Colon (tissue), 2 donors: ENCODE results near the gene ARHGAP4.

Source experiments
- FAIRE-seq: peaks from 2 replicates; lab custom pipeline; 2012; peaks lifted over from hg19 to GRCh38; lab: Jason Lieb, UNC
- donor health status: control.
- donor health status: control.

The ARHGAP4 gene

DNA sequence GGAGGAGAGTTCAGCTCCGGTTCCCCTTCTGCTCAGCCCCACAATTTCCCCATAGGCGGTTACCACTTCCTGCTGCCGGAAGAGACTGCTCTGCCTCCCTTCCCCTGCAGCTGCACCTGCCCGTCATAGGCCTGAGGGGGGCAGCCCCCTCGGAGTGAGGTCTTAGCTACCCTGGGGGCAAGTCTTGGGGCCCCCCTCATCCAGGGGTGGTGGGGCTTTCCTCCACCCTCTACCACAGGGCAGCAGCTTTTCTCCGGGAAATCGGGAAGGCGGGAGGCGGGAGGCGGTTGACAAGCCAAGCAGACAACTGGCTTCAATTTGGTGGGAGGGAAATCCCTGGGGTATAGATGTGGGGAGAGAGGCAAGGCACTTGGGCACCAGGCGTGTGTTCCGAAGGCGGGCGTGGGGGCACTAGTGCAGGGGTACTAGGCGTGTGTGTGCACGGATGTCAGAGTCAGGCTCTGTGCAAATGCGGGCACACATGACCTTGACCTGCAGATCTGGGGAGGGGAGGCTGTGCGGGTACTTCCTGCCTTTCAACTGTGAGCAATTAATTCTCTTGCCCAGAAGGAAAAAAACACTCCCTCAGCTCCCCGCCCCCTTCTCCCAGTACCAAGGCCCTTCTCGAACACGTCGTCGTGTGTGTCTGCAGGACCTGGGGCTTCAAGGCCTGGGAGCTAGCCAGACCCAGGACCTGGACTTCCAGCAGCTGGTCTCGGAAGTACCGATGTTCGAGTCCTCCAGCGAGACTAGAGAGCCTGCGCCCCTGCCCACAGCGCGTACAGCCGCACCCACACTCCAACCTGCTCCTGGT is 1.0 kb upstream of the ARHGAP4 start:
- no peak for FAIRE-seq

DNA sequence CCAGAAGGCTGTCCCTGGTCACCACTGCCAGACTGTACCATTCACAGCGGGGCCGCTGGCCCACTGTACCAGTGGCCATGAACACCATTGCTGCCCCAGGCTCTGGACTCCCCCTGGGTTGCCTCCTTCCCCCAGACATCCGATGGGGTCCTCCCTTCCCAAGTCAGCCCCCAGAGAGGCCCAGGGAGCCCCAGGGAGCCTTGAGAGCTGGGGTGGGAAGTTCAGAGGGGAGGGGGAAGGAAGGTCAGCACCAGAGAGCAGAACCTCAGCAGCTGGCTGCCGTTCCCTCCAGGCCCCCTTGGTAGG is 441 bp upstream of the ARHGAP4 start:
- no peak for FAIRE-seq

DNA sequence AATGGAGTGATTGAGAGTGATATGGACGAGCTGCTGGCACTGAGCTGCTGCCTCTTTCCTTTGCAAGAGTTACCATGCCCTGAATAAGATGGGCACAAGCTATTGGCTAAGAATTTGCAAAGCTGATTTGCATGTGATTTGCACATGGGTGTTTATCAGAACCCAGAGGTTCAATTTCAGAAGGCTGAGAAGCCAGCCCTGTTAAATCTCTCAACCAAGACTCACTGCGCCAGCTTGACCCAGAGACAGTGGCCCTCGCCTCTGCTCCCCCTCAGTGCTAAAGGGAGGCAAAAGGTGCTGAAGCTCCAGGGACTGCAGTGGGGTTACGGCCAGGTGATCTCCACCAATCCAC is 701 bp downstream of the ARHGAP4 start:
- no peak for FAIRE-seq

DNA sequence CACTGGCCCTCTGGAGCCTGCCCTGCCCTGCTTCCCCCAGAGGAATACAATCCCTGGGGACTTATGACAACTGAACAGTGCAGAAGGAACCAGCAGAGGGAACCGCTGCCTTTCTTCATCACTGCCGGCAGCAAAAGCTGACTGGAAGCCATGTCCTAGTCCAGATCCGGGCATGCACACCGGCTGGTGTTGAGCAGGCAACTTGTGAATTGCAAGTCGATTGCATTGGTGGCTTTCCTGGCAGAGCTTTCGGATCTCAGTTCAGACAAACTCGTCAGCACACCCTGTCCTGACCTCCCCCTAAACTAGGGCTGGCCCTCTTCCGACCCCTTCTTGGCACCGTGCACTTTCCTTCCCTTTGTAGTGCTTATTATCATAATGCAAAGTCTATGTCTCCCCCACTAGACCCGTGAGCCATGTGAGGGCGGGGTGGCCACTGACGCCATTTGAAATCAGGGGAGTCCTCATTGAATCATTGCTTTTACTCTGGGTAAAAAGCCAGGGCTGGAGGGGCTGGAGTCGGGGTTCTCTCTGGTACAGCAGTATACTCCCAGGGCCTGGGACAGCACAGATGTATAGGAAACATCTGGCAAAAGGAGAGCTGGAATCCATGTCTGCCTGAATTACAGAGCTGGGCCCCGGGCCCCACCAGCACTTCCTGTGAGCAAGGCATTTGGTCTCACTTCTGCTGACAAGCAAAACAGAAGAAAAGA is 1.8 kb downstream of the ARHGAP4 start:
- FAIRE-seq, result no peak

DNA sequence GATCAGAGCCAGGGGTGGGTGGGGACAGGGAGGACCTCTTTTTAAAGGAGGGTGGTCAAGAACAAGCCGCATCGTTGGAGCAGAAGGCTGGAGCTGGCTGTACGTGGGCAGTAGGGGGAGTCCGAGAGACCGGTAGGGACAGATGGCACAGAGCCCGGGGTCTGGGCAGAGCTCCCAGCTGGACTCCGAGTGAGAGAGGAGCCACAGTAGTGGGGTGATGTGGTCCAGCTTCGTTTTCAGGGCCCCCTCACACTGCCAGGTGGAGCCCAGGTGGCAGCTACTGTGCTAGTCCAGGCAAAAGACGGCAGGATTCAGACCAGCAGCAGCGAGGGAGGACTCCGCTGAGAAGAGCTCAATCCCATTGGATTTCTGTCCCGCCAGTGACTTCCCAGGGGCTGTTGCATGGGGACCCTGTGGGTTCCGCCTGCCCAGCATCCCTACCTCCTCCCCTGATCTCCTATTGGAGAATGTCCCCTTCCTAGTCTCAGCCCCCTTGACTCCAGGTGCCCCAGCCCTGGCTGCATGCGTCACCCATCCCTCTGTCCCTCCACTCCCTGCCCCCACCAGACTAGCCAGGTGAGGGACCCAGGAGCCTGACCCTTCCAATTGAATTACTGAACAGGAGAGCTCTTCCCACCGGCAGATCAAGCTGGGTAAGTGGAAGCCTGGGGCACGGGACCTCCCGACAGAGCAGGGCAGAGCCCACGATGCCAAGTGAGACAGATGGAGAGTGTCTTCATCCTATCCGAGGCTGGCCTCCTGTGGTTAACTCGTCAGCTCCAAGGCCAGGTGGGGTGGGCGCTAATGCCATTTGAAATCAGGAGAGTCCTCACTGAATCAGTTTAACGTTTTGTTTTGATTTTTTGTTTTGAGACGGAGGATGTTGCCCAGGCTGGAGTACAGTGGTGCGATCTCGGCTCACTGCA is 2.9 kb downstream of the ARHGAP4 start:
- FAIRE-seq, result no peak

DNA sequence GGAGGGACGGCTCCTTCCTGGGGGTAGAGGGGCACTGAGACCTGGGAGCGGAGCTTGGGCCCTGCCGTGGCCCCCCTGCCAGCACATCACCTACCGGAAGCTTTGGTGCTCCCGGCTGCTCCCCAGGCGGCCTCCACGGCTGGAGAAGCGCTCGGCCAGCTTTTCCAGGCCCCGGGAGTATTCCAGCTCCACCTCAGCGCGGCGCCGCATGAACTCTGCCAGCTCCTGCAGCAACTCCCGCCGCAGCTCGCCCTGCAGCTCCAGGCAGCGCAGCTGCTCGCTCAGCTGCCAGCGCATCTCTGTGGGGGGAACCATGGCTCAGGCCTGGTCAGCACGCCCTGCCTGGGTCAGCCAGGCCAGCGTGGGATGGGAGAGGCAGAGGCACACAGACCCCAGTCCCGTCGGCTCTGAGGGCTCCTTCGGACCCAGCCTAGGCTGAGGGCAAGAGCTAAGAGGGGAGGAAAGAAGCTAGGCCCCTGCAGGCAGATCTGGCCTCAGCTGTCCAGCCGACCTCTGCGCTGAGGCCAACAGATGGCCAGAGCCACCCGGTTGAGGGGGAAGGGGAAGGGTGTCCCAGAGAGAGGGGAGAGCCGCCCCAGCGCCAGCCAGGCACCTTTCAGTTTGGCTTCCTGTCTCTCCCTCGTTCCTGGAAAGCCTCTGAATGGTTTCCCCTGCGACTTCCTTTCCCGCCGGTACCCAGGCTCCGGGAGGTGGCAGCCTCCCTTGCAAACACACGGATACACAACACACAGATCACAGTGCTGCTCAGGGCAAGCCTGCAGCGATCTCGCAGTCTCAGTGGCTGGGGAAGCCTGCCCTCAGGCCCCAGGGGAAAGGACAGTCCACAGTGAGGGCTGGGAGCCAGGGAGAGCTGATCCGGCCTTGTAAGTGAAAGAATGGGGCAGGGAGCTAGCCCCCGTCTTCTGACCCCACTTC is 4.3 kb downstream of the ARHGAP4 start:
- no peak for FAIRE-seq

DNA sequence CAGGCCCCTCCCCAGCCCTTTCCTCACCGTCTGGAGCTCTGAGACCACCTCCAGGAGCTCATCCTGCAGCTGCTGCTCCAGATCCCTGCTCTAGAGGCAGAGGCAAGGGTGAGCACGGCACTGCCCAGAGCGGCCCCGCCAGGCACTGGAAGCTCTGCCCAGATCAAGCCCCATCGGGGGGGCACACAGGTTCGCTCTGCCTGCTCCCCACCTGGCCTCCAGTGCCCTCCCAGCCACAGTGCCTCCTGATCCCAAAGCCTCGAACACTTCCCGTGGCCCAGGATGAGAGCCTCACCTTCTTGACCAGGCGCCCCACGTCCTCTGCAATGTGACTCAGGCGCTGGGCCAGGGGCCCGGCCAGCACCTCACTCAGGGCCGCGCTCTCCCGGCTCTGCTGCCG is 5.0 kb downstream of the ARHGAP4 start:
- FAIRE-seq, result no peak

DNA sequence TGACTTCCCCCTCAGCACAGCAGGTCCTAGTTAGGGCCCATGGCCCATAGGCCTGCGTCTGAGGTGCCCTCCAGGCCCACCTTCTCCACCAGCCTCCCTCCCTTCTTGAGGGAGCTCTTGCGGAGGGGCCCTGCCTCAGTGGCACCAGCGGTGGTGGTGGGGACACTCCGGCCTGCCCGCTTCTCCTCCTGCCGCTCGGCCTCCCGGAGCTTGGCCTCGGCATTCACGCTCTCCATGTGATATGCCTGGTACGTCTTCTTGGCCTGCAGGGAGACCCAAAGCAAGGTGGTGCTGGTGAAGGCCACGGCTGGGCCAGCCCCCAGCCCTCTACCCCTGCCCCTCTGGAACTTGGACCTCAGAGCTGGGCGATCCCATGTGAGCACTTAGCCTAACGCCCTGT is 5.5 kb downstream of the ARHGAP4 start:
- FAIRE-seq, result no peak

DNA sequence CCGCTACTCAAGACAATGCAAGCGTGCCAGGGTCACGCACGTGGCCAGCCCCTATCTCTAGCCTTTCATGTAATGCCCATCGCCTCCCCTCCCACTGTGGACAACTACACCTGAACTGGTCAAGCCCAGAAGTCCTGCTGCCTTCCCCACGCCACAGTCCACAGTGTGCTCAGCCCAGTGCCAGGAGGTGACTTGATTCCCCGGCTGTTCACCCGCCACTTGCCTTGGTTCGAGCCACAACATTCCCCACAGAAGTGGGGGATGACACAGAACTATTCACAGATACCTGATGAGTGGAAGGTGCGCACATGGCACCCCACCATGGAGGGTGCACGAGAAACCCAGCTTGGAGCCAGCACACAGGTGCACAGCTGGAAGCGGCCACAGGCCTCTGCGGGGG is 6.8 kb downstream of the ARHGAP4 start:
- no peak for FAIRE-seq

DNA sequence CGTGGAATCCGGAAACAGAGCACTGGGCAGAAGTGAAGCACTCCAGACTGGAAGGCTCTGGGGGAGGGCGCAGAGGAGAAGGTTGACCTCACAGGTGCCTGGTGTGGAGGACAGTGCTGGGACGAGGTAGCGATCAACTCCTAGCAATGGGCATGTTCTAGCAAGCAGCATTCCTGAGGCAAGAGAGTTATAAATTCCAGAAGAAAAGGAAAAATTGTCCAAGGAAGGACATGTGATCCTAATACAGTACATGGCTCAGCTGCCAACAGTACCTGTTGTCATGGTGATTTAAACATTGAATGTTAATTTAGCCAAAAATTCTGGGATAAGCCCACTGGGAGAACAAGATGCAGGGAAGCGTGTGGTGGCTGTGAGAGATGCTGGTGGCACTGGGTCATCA is 8.2 kb downstream of the ARHGAP4 start:
- FAIRE-seq, result no peak

DNA sequence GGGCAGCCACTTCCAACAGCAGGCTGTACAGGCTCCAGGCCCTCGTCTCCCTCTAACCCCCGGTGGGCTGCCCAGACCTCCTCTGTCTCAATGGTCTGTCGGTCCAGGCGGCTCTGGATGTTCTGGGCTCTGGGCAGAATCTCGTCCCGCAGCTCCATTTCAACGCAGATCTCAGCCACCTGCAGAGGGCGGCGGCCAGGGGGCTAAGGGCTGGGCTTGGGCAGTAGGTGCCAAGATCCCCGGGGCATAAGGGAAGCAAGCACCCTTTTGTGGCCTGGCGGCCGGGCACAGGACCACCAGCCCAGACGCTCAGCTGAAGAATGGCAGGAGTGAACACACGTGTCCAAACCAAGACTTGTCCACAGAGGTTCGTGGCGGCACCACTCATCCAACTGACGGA is 12.4 kb downstream of the ARHGAP4 start:
- no peak for FAIRE-seq

DNA sequence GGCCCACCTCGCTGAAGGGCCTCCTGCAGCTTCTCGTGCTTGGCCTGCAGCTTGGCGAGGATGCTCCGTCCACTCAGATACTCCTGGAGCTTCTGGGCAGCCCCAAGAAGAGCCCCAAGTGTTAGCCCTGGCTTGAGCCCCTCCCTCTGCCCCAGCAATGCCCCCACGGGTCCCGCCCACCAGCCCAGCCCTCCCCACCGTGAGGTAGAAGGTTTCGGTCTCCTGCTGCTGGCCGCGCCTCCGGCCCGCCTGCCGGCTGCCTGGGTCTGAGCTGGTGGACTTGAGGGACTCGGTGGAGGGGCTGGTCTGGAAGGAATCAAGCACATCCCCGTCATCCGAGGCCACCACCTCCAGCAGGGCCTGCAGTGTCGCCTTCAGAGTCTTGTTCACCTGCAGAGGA is 12.9 kb downstream of the ARHGAP4 start:
- FAIRE-seq, result no peak

DNA sequence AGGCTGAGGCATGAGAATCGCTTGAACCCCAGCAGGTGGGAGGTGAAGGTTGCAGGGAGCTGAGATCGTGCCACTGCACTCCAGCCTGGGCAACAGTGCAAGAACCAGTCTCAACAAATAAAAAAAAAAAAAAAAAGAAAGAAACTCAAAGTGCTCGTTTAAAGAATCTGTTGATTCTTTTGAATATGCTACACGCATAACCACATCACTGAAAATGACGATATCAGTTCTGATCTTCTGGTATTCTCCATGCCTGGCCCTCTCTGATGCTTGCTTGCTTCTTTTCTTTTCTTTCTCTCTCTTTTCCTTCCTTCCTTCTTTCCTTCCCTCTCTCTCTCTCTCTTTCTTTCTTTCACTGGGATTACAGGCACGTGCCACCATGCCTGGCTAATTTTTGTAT is 14.3 kb downstream of the ARHGAP4 start:
- no peak for FAIRE-seq

DNA sequence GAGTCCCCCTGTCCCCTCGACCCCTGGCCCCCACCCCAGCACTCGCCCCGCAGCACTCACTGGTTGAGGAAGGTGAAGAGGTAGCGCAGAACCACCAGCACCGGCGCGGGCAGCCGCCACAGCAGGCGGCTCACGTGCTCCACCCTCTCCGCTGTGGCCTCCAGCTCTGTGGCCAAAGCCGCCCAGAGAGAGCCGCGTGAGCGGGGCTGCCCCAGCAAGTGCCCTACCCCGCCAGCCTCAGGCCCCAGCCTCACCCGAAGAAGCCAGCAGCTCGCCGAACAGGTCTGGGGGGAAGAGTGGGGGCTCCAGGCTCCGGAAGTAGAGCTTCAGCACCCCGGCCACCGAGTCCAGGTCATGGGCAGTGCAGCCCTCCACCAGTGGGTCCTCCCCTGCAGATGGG is 15.6 kb downstream of the ARHGAP4 start:
- FAIRE-seq, result no peak

DNA sequence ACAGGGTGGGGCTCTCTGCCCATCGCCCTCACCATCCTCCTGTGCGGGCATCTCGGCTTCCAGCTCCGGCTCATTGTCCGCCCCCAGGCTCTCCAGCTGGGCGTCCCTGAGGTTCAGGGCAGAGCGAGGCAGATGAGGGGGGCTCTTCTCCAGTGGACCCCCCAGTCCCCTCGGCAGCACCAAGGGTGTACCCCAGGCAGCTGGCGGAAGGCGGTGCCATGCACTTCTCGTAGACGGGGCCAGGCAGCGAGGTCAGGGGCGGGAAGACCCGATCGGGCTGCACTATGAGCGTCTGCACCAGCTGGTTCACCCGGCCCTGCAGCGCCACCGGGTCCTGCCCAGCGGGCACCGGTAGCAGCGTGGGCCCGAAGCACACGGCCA is 16.1 kb downstream of the ARHGAP4 start:
- no peak for FAIRE-seq

DNA sequence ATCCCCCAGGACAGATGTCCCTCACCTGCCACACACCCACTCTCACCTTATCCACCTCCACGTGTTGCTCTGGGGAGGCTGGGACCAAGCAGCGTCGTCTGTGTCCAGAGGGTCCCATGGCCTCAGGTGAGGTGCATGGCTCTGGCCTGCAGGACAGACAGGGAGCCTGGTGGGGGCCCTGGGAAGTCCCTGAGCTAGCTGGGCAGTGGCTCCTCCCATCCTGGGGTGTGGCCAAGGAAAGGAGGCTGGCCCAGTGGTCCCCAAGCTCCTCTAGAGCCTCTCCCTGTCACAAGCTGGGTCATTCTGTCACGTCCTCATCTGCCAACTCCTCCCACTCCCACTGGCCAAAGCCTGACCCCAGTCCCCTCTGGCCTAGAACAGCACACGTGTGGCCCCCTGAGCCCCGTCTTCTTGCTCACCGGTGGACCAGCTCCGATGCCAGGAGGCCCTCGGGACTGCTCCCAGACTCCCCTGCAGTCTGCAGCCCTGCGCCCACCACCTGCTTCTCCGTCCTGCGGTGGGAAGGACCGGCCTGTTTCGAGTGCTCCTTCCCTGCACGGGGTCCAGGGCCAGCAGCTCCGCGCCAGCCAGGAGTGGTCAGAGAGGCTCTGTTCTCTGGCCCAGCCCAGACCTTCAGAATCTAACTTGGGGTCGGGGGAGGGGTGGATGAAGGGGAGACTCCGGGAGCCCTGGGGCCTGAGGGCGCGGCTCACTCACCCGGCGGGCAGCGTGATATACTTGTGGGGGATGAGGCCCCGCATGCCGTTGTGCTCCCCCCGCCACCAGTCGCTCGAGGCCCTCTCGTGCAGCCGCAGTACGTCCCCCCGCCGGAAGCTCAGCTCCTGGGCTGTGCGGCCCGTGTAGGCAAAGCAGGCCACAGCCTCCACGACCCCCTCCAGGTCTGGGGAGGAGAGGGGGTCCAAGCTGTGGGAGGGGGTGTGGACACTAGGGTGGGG is 16.8 kb downstream of the ARHGAP4 start:
- FAIRE-seq, result no peak

DNA sequence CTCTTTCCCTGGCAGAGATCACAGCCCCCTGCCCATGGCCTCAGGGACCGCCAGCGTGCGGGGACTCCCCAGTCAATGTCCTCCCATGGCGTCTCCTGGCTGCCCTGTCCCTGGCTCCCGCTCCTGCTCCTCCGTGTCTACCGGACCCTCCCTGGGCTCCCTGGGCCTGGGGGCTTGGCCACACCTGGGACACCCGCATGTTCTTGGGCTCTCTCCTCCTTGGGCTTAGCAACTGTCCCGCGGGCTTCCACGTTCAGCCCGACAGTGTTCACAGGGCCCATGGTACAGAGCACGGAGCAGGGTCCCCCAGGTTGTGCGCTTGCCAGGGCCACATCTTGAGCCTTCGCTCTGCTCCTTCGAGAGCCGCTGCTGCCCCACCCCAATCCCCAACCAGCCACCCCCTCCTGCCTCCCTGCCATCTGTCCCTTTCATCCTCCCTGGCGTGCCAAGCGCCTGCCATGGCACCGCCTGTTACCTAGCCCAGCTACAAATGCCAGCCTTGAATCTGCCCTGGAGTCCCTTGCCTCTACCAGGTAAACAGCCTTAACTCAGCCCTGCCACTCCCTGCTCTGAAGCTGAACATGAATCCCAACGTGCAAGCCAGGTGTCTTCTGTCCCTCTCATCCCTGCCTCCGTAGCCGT is 17.7 kb downstream of the ARHGAP4 start:
- no peak for FAIRE-seq

DNA sequence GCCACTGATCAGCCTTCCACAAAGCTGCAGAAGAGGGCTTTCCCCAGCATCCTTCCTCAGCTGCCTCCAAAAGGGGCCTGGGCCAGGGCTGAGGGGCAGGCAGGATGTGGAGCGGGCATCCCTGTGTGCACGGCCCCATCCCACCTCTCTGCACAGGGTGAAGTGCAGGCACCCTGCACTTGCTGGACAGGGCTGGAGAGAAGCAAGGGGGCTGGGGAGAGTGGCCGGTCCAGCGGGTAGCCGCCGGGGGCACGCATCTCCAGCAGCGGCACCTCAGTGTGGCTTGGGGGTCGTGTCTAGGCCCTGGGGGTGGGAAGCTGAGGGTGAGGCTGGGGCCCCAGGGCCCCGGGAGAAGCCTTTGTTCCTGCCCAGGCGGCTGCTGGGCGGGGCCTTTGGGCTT is 18.6 kb downstream of the ARHGAP4 start:
- no peak for FAIRE-seq

DNA sequence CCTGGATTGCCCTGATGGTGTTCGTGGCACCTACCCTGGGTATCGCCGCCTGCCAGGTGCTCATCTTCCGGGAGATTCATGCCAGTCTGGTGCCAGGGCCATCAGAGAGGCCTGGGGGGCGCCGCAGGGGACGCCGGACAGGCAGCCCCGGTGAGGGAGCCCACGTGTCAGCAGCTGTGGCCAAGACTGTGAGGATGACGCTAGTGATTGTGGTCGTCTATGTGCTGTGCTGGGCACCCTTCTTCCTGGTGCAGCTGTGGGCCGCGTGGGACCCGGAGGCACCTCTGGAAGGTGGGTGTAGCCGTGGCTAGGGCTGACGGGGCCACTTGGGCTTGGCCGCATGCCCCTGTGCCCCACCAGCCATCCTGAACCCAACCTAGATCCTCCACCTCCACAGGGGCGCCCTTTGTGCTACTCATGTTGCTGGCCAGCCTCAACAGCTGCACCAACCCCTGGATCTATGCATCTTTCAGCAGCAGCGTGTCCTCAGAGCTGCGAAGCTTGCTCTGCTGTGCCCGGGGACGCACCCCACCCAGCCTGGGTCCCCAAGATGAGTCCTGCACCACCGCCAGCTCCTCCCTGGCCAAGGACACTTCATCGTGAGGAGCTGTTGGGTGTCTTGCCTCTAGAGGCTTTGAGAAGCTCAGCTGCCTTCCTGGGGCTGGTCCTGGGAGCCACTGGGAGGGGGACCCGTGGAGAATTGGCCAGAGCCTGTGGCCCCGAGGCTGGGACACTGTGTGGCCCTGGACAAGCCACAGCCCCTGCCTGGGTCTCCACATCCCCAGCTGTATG is 19.7 kb downstream of the ARHGAP4 start:
- no peak for FAIRE-seq
